Measurements from ENCODE around the gene DPF3. TPM values are rescaled to one million over a fixed set of nuclear protein-coding genes. Genes with fewer than 3 reads are reported as not detected.

DPF3 gene
- total RNA-seq, 2 experiments from 2014 or later: 3.8 to 4.1 TPM

DNA sequence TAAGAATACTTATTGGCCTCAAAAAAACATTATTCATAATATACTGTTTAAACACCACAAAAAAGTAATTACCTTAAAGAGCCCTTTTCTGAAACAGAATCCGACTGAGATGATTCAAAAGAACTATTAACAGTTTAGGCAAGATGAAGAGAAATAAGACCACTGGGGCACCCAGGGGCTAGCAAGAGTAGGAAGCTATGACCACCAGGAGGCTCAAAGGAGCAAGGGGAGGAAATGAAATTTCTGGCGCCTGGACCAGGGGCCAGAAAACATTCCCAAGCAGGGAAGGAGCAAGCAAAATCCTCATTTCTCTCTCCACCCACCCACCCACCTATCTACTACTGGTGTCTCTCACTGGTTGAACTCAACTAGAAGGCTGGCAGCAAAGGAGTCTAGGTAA is 26.1 kb upstream of the DPF3 start:
- Mint-ChIP-seq H3K27me3 (peaks cover 56% of the 10 kb centered on the region), H3K4me1 (no peaks in the 10 kb centered on the region), H3K9me3 (no peaks in the 10 kb centered on the region), H3K4me3 (no peak overlapping the region), H3K27ac (no peak overlapping the region), H3K36me3 (no peaks in the 10 kb centered on the region)
- ATAC-seq (ENCODE audit: low read depth): no peak
- POLR2A ChIA-PET: no interaction called here
- no peak for DNase-seq

DNA sequence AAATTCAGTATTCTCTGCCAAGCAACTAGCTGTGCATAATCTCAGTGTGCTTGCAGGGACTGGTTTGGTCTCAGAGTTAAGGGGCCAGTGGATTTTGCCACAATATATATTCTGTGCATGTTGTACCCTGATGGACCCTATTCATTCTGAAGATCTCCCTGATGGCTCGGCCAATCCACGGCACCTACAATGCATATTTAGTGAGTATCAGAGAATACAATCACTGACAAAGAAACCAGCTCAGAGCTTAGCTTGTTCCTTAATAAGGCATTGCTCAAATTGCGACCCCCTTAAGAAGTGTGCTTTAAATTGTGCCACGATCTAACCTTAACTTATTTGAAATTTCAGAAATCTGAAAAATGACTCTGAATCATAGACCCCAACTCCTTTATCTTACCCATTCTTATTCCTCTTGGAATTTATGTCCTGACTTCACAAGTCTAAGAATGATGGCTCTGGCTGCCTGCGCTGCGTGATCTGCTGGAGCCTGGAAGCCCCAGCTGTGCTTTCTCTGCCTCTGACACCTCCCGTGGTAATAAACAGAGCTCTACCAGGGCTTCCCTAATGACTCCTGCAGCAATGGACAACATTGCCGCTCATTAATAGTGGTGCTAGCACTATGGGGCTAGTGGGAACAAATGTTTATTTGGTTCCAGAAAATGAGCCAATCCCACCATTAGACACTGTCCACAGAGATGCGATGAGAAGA is 23.3 kb upstream of the DPF3 start:
- H3K9me3 Mint-ChIP-seq: no peaks in the 10 kb centered on the region
- no peak overlapping the region for H3K4me3 Mint-ChIP-seq
- DNase-seq (no peak), ATAC-seq (ENCODE audit: low read depth) (no peak)
- peaks cover 3% of the 10 kb centered on the region for H3K4me1 Mint-ChIP-seq
- H3K27ac Mint-ChIP-seq: no peak overlapping the region
- POLR2A ChIA-PET: no interaction called here
- H3K27me3 Mint-ChIP-seq: peaks cover 52% of the 10 kb centered on the region
- no peaks in the 10 kb centered on the region for H3K36me3 Mint-ChIP-seq

DNA sequence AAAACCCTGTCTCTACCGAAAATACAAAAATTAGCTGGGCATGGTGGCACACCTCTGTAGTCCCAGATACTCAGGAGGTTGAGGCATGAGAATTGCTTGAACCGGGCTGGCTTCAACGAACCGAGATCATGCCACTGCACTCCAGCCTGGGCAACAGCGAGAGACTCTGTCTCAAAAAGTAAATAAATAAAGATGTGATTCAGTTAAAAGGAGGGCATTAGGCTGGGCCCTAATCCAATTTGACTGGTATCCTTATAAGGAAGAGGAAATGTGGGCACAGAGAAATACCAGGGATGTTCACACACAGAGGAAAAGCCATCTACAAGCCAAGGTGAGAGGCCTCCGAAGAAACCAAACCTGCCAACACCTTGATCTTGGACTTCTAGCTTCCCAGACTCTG is 22.3 kb upstream of the DPF3 start:
- no peak overlapping the region for H3K27ac Mint-ChIP-seq

DNA sequence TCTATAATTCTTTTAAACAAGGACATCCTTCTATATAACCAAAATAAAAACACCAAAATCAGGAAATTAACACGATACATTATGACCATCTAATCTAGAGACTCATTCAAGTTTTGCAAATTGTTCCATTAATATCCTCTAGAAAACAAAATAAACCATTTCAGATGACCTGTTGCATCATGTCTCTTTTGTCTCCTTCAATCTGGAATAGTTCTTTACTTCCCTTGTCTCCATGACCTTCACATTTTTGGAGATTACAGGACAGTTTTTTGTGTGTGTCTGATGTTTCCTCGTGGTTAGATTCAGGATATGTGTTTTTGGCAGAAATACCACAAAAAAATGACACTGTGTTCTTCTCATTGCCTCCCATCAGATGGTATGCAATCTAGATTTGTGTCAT is 19.9 kb upstream of the DPF3 start:
- H3K36me3 Mint-ChIP-seq: no peaks in the 10 kb centered on the region
- H3K4me1 Mint-ChIP-seq: peaks cover 6% of the 10 kb centered on the region
- POLR2A ChIA-PET: no interaction called here
- no peaks in the 10 kb centered on the region for H3K9me3 Mint-ChIP-seq
- ATAC-seq (ENCODE audit: low read depth): no peak
- H3K27me3 Mint-ChIP-seq: peaks cover 31% of the 10 kb centered on the region
- no peak for DNase-seq
- no peak overlapping the region for H3K27ac Mint-ChIP-seq
- no peak overlapping the region for H3K4me3 Mint-ChIP-seq

More for the DNA sequence above, 22.3 kb upstream of the DPF3 start:
- DNase-seq (no peak), ATAC-seq (ENCODE audit: low read depth) (no peak)
- Mint-ChIP-seq H3K36me3 (no peaks in the 10 kb centered on the region), H3K4me3 (no peak overlapping the region), H3K27me3 (peaks cover 41% of the 10 kb centered on the region), H3K9me3 (no peaks in the 10 kb centered on the region), H3K4me1 (peaks cover 3% of the 10 kb centered on the region)
- POLR2A ChIA-PET: no interaction called here

DNA sequence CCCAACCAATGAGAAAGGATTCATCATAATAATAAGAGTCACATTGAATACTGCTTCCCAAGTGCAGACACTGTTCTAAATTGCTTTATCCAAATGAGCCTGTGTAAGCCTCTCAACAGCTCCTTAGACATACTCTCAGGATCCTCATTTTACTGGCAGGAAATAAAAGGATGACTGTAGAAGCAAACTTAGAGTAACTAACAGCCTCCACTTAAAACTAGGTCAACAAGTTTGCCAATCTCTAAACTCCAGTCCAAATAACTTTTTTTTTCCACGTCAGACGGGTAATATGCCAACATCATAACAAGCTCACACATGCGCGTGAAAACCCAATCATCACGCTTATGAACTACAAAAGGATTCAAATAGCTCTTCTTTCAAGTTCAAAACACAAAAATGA is 15.3 kb upstream of the DPF3 start:
- POLR2A ChIA-PET: no interaction called here

DNA sequence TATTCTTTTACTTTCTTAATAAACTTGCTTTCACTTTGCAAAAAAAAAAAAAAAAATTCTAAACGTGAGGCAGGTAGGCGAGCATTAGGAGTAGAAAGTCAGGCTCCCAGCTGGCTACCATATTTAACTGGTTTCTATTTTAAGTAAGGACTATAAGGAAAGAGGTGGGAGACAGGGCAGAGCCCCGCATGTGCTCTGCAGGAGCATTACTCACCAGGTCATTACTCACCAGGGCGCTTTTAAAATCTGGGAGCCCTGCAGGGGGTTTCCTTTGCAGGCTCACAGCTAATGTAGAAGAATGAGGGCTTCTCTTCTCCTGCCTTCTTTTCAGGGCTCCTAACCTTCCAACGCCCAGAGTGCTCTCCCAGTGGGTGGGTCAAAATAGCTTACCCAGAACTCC is 14.0 kb upstream of the DPF3 start:
- Mint-ChIP-seq H3K36me3 (no peaks in the 10 kb centered on the region), H3K4me1 (peaks cover 14% of the 10 kb centered on the region), H3K9me3 (no peaks in the 10 kb centered on the region), H3K27me3 (peaks cover 29% of the 10 kb centered on the region), H3K4me3 (no peak overlapping the region), H3K27ac (no peak overlapping the region)
- POLR2A ChIA-PET: no interaction called here
- ATAC-seq (ENCODE audit: low read depth) (no peak), DNase-seq (no peak)

More for the DNA sequence above, 15.3 kb upstream of the DPF3 start:
- Mint-ChIP-seq H3K4me1 (peaks cover 17% of the 10 kb centered on the region), H3K36me3 (no peaks in the 10 kb centered on the region), H3K9me3 (no peaks in the 10 kb centered on the region), H3K27ac (no peak overlapping the region), H3K27me3 (peaks cover 29% of the 10 kb centered on the region), H3K4me3 (no peak overlapping the region)
- ATAC-seq (ENCODE audit: low read depth) (no peak), DNase-seq (no peak)

DNA sequence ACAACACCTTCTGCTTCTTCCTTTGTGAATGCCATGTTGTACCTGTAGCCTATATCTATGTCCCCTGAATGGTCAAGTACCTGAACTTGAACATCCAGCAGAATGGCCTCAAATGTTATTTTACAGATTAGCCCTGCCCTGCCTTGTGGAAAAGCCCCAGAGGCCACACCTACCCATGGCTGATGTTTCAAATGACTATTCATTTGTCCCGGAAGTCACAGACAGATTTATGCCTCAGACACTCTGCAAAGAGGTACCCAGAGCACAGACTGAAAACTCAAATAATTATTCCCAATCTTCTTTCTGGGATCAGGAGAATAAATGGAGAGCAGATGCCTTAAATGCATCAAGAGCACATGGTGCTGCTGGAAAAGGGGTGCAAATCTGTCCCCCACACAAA is 13.0 kb upstream of the DPF3 start:
- Mint-ChIP-seq H3K9me3 (no peaks in the 10 kb centered on the region), H3K27me3 (peaks cover 27% of the 10 kb centered on the region), H3K4me1 (peaks cover 14% of the 10 kb centered on the region), H3K27ac (no peak overlapping the region), H3K4me3 (no peak overlapping the region), H3K36me3 (no peaks in the 10 kb centered on the region)
- no peak for ATAC-seq (ENCODE audit: low read depth)
- no peak for DNase-seq
- POLR2A ChIA-PET: interaction anchor here (0.6 kb wide), 1 partner anchor 552 kb away, joined by 4 read pairs; no protein-coding TSS in a partner anchor

DNA sequence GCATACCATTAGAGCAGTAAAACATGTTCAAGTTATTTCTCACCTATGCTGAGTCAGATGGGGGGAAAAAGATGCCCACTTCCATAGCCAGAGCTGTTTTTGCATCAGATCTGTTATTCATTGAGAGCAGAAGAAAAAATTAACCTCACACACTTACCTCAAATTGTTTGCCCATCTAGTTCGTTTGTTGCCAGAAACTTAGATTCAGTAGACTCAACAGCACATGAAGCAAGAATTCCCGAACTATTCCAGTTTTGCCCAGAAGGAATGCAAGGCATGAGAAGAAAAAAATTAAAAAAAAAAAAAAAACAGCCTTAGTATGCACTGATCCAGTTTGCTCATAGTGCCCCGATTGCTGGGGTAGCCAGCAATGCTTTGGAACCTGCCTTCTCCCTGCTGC is 12.4 kb upstream of the DPF3 start:
- no peaks in the 10 kb centered on the region for H3K36me3 Mint-ChIP-seq
- H3K9me3 Mint-ChIP-seq: no peaks in the 10 kb centered on the region
- H3K27me3 Mint-ChIP-seq: peaks cover 29% of the 10 kb centered on the region
- peaks cover 14% of the 10 kb centered on the region for H3K4me1 Mint-ChIP-seq
- no peak overlapping the region for H3K4me3 Mint-ChIP-seq
- POLR2A ChIA-PET: interaction anchor here (0.6 kb wide), 1 partner anchor 22 kb away, joined by 5 read pairs; no protein-coding TSS in a partner anchor
- ATAC-seq (ENCODE audit: low read depth) (no peak), DNase-seq (no peak)
- H3K27ac Mint-ChIP-seq: no peak overlapping the region

DNA sequence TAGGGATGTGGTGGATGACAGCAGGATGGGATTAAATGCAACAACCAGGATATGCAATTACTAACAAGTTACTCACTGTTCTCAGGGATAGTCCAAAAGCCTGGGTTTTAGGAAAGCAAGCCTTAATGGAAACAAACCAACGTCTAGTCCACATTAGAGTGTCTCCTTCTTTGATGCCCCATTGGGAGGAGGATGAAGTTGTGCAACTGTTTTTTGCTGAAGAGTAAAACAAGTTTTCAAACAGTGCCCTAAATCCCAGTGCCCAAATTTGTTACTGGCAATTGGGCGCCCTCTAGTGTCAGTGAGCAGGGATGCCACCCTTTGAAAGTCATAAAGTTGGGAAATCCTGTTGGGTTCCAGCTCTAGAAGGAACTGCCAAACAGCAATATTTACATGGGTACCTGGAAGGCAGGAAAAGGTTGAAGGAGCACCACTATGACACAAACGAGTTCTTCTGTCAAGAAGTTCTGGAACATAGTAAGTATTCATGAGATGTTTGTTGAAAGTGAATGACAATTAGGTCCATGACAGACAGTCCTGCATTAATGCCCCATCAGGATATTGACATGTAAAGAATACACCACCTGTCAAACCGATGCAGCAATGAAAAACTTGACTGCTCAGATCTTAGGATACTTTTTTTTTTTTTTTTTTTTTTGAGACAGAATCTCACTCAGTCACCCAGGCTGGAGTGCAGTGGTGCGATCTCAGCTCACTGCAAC is 11.1 kb upstream of the DPF3 start:
- Mint-ChIP-seq H3K27me3 (peaks cover 33% of the 10 kb centered on the region), H3K4me3 (no peak overlapping the region), H3K27ac (no peak overlapping the region), H3K9me3 (no peaks in the 10 kb centered on the region), H3K4me1 (peaks cover 14% of the 10 kb centered on the region), H3K36me3 (no peaks in the 10 kb centered on the region)
- ATAC-seq (ENCODE audit: low read depth): peak; percentile 66
- no peak for DNase-seq
- POLR2A ChIA-PET: interaction anchor here (2.5 kb wide), 1 partner anchor 388 kb away, joined by 15 read pairs; no protein-coding TSS in a partner anchor

DNA sequence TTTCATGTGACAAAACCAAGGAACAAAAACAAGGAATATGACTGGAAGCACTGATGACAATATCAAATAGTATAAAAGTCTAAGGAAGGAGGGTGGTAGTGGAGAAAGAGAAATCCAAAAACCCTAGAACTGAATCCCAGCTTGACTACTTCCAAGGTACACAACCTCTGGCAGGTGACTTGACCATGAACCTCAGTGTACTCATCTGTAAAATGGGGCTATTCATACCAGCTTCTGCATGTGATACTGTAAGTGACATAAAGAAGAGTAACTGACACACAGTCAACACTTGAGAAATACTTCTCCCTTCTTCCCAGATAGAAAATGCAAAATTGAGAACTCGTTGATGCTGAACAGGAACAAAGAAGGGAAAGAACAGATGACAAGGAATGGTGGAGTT is 10.3 kb upstream of the DPF3 start:
- Mint-ChIP-seq H3K4me1 (peaks cover 12% of the 10 kb centered on the region), H3K36me3 (no peaks in the 10 kb centered on the region), H3K27ac (no peak overlapping the region), H3K9me3 (no peaks in the 10 kb centered on the region), H3K27me3 (peaks cover 32% of the 10 kb centered on the region), H3K4me3 (no peak overlapping the region)
- DNase-seq (no peak), ATAC-seq (ENCODE audit: low read depth) (no peak)
- POLR2A ChIA-PET: interaction anchor here (2.5 kb wide), 1 partner anchor 387 kb away, joined by 15 read pairs; no protein-coding TSS in a partner anchor

DNA sequence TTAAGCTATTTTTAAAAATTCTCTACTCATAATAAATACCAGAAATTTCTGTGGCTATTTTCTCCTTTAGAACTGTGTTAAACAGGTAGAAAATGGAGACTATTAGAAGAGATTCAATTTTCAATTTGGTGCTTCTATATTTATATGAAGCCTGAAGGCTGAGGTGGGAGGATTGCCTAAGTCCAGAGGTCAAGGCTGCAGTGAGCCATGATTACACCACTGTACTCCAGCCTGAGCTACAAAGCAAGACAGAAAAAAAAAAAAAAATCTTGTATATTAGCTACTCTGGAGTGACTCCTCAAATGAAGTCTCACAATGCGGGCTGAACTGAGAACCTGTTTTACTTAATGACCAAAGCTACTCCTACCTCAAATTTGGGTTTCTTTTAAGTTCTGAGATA is 9.8 kb upstream of the DPF3 start:
- H3K9me3 Mint-ChIP-seq: no peaks in the 10 kb centered on the region
- H3K4me1 Mint-ChIP-seq: peaks cover 12% of the 10 kb centered on the region
- POLR2A ChIA-PET: interaction anchor here (2.5 kb wide), 1 partner anchor 387 kb away, joined by 15 read pairs; no protein-coding TSS in a partner anchor
- no peak overlapping the region for H3K4me3 Mint-ChIP-seq
- no peak for ATAC-seq (ENCODE audit: low read depth)
- no peak for DNase-seq
- H3K27ac Mint-ChIP-seq: no peak overlapping the region
- H3K36me3 Mint-ChIP-seq: no peaks in the 10 kb centered on the region
- H3K27me3 Mint-ChIP-seq: peaks cover 29% of the 10 kb centered on the region

DNA sequence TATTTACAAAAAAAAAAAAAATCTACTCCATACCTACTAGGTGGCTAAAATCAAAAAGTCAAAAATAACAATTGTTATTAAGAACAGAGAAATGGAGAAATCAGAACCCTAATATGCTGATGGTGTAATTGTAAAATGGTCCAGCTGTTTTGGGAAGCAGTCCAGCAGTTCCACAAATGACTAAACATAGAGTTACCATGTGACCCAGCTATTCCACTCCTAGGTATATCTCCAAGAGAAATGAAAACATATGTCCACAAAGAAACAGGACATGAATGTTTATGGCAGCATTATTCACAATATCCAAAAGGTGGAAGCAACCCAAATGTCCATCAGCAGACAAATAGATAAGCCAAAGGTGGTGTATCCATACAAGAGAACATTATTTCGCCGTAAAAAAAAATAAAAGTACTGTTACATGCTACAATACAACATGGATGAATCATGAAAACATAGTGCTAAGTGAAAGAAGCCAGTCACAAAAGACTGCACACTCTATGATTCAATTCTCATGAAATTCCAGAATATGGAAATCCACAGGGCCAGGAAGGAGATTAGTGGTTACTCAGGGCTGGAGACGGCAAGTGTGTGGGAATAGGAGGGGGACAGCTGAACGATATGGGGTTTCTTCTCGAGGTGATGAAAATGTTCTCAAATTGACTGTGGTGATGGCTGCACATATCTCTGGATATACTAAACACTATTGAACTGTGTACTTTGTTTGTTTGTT is 9.1 kb upstream of the DPF3 start:
- Mint-ChIP-seq H3K27ac (no peak overlapping the region), H3K4me3 (no peak overlapping the region), H3K27me3 (peaks cover 24% of the 10 kb centered on the region), H3K9me3 (no peaks in the 10 kb centered on the region), H3K4me1 (peaks cover 12% of the 10 kb centered on the region), H3K36me3 (no peaks in the 10 kb centered on the region)
- DNase-seq (no peak), ATAC-seq (ENCODE audit: low read depth) (no peak)
- POLR2A ChIA-PET: interaction anchor here (2.5 kb wide), 1 partner anchor 386 kb away, joined by 15 read pairs; no protein-coding TSS in a partner anchor

DNA sequence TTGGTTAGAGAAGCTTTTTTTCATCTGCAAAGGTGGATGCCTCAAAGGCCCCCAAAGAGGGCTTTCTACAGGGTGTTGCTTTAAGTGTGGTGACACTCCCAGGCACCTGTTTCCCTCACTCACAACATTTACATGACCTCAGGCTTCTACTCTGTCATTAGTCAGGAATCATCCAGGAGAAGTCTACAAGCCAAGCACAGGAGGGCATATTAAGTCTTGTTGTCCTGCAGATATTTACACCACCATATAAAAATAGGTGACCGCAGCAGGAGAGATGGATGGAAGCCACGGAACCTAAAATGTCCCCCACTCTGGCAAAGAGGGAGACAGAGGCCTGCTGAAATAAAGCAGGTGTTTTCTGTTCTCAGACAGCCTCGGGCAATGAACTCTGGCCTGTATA is 7.5 kb upstream of the DPF3 start:
- Mint-ChIP-seq H3K4me1 (peaks cover 7% of the 10 kb centered on the region), H3K4me3 (no peak overlapping the region), H3K27ac (no peak overlapping the region), H3K27me3 (peaks cover 28% of the 10 kb centered on the region), H3K9me3 (no peaks in the 10 kb centered on the region), H3K36me3 (no peaks in the 10 kb centered on the region)
- POLR2A ChIA-PET: no interaction called here
- DNase-seq (no peak), ATAC-seq (ENCODE audit: low read depth) (no peak)

All from activated naive CD8-positive, alpha-beta T cell treated with anti-CD3 and anti-CD28 coated beads, Interleukin-2, amount 10 ng/mL, durations not matched to agents 7 days and 5 days (primary cell).